Measurements from ENCODE around the gene ITIH3.

Gene ITIH3

DNA sequence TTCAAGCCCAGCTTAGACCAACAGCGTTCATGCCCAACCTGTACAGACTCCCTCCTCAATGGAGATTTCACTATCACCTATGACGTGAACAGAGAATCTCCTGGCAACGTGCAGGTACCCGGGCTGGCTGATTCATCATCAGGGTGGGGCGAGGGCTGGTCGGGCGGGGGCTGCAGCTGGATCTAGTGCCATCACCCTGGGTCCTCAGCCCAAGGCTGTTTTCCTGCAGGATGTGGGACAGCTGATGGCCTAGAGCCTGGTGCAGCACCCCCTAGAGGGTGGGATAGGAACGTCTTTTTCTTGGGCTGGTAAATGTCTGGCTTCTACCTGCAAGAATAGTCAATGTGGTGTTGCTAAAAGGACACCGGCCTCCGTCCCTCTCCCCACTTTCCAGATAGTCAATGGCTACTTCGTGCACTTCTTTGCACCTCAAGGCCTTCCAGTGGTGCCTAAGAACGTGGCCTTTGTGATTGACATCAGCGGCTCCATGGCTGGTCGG is 4.4 kb downstream of the ITIH3 start:
- ChIA-PET CTCF (interaction anchor here (0.6 to 2.1 kb wide), 12 partner anchors 8 to 392 kb away, joined by 3 to 7 read pairs (median 4); no protein-coding TSS in a partner anchor), POLR2A (interaction anchor here (1.2 to 1.6 kb wide), 2 partner anchors 18 to 28 kb away, joined by 3 to 12 read pairs; partner anchors contain the start of gene NEK4)
- DNase-seq (ENCODE audit: extremely low spot score) = peak; percentile 80
- TF ChIP-seq ELF4 (IDR thresholded peaks at IDR 0.05) (no peak), CTBP1 (IDR thresholded peaks at IDR 0.05; ENCODE audit: borderline replicate concordance) (no peak)

DNA sequence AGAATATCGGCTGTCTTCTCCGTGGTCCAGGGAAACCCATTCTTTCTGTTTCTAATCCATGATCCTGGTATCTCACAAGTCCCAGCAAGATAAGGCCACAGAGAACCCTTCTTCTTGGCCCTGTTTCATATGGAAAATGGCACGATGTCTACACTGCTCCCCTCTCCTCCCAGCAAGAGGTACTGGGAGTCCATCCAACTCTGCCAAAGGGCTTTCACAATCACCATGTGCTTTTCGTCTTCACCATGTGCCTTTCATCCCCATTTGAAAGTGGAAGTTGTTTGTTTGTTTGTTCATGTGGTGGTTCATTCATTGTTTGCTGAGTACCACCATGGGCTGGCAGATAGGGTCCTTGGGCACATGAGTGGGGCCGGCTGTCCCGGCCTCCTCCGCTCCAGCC is 5.5 kb downstream of the ITIH3 start:
- ChIA-PET CTCF (interaction anchor here (1.1 to 2.1 kb wide), 2 partner anchors 9 to 21 kb away, joined by 4 to 7 read pairs; no protein-coding TSS in a partner anchor), POLR2A (no interaction called here)
- no peak for DNase-seq (ENCODE audit: extremely low spot score)
- no peak for TF ChIP-seq FOXM1 (IDR thresholded peaks at IDR 0.05; ENCODE audit: borderline replicate concordance)
- no peak for TF ChIP-seq SUZ12 (IDR thresholded peaks at IDR 0.05)
- TF ChIP-seq HDGF (IDR thresholded peaks at IDR 0.05; ENCODE audit: borderline replicate concordance) = no peak
- no peak for TF ChIP-seq FOXA1 (IDR thresholded peaks at IDR 0.05)
- TF ChIP-seq, protein P1, sequence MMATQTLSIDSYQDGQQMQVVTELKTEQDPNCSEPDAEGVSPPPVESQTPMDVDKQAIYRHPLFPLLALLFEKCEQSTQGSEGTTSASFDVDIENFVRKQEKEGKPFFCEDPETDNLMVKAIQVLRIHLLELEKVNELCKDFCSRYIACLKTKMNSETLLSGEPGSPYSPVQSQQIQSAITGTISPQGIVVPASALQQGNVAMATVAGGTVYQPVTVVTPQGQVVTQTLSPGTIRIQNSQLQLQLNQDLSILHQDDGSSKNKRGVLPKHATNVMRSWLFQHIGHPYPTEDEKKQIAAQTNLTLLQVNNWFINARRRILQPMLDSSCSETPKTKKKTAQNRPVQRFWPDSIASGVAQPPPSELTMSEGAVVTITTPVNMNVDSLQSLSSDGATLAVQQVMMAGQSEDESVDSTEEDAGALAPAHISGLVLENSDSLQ (IDR thresholded peaks at IDR 0.05) = no peak
- TF ChIP-seq ELF4 (IDR thresholded peaks at IDR 0.05) = no peak

DNA sequence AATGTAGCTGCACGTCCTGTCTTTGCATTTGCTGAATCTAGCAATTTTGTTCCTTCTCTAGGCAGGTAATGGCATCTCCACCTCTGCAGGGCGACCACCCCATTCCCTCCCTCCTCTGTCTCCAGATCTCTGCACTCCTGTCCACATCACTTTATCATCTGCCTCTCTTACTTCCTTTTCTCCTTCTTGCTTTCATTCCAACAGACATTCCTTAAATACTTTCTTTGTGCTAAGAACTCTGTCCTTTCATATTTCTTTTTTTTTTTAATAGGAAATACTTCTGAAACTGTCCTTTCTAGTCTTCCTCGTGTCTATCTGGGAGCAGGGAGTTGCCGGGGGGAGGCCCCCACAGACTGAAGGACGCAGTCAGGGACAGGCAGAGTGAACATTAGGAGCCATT is 7.2 kb downstream of the ITIH3 start:
- ChIA-PET CTCF (interaction anchor here (0.5 kb wide), 1 partner anchor 676 kb away, joined by 3 read pairs; no protein-coding TSS in a partner anchor), POLR2A (no interaction called here)
- DNase-seq (ENCODE audit: extremely low spot score) = no peak
- no peak for TF ChIP-seq FOXK2 (IDR thresholded peaks at IDR 0.05)
- TF ChIP-seq L3MBTL2 (conservative IDR thresholded peaks at IDR 0.05) = no peak
- no peak for TF ChIP-seq HDGF (IDR thresholded peaks at IDR 0.05; ENCODE audit: borderline replicate concordance)
- no peak for TF ChIP-seq SUZ12 (IDR thresholded peaks at IDR 0.05)
- no peak for TF ChIP-seq LEF1 (IDR thresholded peaks at IDR 0.05; ENCODE audit: borderline replicate concordance)
- no peak for TF ChIP-seq SP1 (IDR thresholded peaks at IDR 0.05)
- TF ChIP-seq ELF4 (IDR thresholded peaks at IDR 0.05) = no peak
- TF ChIP-seq, protein P1 (IDR thresholded peaks at IDR 0.05) = no peak
- no peak for TF ChIP-seq ARNT (IDR thresholded peaks at IDR 0.05)
- TF ChIP-seq NFRKB (IDR thresholded peaks at IDR 0.05) = no peak
- no peak for TF ChIP-seq TARDBP (IDR thresholded peaks at IDR 0.05)
- no peak for TF ChIP-seq BHLHE40 (IDR thresholded peaks at IDR 0.05; ENCODE audit: borderline replicate concordance)
- TF ChIP-seq FOXA1 (IDR thresholded peaks at IDR 0.05) = no peak
- TF ChIP-seq ZNF384 (IDR thresholded peaks at IDR 0.05) = no peak
- TF ChIP-seq FOXM1 (IDR thresholded peaks at IDR 0.05; ENCODE audit: borderline replicate concordance) = no peak
- TF ChIP-seq CTBP1 (IDR thresholded peaks at IDR 0.05; ENCODE audit: borderline replicate concordance) = no peak

DNA sequence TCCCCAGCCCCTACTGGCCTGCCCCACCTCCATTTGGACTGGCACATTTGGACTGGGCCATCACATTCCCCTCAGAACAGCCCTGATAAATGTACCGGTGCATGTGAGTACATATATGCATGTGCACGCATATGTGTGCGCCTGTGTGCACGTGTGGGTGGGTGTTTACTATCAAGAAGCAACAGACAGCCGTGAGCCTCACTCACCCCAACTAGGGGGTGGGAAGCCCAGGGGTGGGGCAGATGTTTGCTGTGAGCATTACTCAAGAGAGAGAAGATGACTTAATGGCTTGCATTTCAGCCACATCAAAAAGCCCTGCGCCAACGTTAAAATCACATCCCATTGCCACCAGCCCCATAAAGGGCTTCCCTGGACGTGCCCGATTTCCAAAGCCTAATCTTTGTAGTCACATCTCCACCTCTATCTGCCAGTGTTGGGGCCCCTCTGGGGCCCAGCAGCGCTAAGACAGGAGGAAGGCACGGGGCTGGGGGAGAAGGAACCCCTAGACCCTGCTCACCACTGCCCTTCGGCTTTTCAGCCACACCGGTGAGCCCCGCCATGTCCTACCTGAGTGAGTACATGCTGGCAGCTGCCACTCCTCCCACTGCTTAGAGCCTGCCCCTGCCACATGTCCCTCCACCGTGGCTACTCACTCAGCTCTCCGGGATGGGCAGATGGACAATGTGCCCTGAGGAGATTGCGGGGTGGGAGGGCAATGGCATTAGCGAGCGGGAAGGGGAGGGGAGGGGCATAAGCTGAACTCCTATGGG is 10.9 kb downstream of the ITIH3 start:
- CTCF ChIA-PET = interaction anchor here (2.3 kb wide), 1 partner anchor 15 kb away, joined by 6 read pairs; no protein-coding TSS in a partner anchor
- DNase-seq (ENCODE audit: extremely low spot score) = no peak
- POLR2A ChIA-PET = no interaction called here
- TF ChIP-seq SUZ12 (IDR thresholded peaks at IDR 0.05) (no peak), ARNT (IDR thresholded peaks at IDR 0.05) (no peak), FOXA1 (IDR thresholded peaks at IDR 0.05) (no peak), BHLHE40 (IDR thresholded peaks at IDR 0.05; ENCODE audit: borderline replicate concordance) (no peak), L3MBTL2 (conservative IDR thresholded peaks at IDR 0.05) (no peak), TARDBP (IDR thresholded peaks at IDR 0.05) (no peak), ZNF384 (IDR thresholded peaks at IDR 0.05) (no peak)

DNA sequence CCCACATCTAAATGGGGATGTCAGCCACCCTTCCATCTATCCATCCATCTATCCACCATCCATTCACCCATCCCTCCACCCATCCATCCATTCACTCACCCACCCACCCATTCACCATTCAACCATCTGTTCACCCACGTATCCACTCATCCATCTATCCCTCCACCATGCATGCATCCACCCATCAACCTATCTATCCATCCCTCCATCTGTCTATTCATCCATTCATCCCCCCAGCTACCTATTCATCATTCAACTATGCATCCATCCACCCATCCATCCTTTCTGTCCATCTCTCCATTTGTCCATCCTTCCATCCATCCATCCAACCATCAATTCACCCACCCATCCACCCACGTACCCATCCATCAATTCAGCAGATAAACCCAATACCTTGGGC is 14.6 kb downstream of the ITIH3 start:
- CTCF ChIA-PET = interaction anchor here (1.8 kb wide), 1 partner anchor 9 kb away, joined by 7 read pairs; no protein-coding TSS in a partner anchor
- DNase-seq (ENCODE audit: extremely low spot score) = no peak
- POLR2A ChIA-PET = interaction anchor here (1.1 kb wide), 1 partner anchor 16 kb away, joined by 3 read pairs; no protein-coding TSS in a partner anchor
- TF ChIP-seq TARDBP (IDR thresholded peaks at IDR 0.05) (no peak), LEF1 (IDR thresholded peaks at IDR 0.05; ENCODE audit: borderline replicate concordance) (no peak), HDGF (IDR thresholded peaks at IDR 0.05; ENCODE audit: borderline replicate concordance) (no peak), ELF4 (IDR thresholded peaks at IDR 0.05) (no peak), BHLHE40 (IDR thresholded peaks at IDR 0.05; ENCODE audit: borderline replicate concordance) (no peak), NFRKB (IDR thresholded peaks at IDR 0.05) (no peak), SUZ12 (IDR thresholded peaks at IDR 0.05) (no peak)
- TF ChIP-seq, protein P1 (IDR thresholded peaks at IDR 0.05) = no peak

DNA sequence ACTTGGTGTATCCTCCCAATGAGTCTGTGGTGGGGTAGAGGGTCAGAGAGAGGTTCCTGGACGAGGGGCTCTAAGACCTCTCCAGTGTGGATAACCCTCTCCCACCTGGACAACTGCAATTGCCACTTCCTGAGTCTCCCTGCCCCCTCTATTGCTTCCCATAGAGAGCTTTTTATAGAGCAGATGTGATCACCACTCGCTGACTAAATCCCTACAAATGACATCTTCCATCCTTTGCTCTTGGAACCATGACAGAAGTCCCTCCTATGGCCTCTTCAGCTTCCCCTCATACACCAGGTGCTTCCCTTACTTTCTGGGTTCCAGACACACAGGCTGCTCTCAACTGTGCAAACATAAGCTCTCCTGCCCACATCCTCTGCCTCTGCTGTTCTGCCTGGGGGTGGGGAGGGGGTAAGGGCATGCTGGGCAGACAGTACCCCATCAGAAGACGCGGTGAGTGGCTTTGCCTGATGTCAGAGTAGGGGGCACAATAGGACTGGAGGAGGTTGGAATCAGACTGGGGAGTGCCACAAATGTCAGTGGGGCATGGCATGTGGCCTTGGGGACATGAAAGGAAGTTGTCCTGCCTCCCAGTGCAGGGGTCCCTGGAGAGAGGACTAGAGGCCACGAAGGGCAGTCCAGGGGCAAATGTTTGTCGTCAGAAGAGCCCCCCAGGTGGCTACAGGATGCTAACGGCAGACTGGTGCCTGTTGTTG is 15.2 kb downstream of the ITIH3 start:
- ChIA-PET POLR2A (no interaction called here), CTCF (interaction anchor here (1.8 kb wide), 1 partner anchor 10 kb away, joined by 7 read pairs; no protein-coding TSS in a partner anchor)
- no peak for TF ChIP-seq FOXK2 (IDR thresholded peaks at IDR 0.05)
- no peak for TF ChIP-seq SP1 (IDR thresholded peaks at IDR 0.05)
- TF ChIP-seq CTBP1 (IDR thresholded peaks at IDR 0.05; ENCODE audit: borderline replicate concordance) = no peak
- DNase-seq (ENCODE audit: extremely low spot score) = no peak

All from HEK293T (cell line).